Hematopoietic multipotent progenitor cell (in vitro differentiated cells): ENCODE results near the gene HECW1. TPM values are rescaled to one million over a fixed set of nuclear protein-coding genes. Genes with fewer than 3 reads are reported as not detected.
A peak's percentile ranks its signal among the peaks of the same experiment; 100 is the strongest.

Source experiments
- DNase-seq, 3 donors: peaks; one replicate each; pipeline ENCODE4 v3.0.0-alpha.2; 2011 to 2015; ENCODE audit warnings: low read depth in 2 of 3, low spot score in 2 of 3
- total RNA-seq: library from RNA; depleted of rRNA; stranded (reverse); fragments of >200 nt; gene quantifications from one replicate; pipeline ENCODE4 v1.2.3, GENCODE V29; 2012

The HECW1 gene
- total RNA-seq, 1 donor = not detected

DNA sequence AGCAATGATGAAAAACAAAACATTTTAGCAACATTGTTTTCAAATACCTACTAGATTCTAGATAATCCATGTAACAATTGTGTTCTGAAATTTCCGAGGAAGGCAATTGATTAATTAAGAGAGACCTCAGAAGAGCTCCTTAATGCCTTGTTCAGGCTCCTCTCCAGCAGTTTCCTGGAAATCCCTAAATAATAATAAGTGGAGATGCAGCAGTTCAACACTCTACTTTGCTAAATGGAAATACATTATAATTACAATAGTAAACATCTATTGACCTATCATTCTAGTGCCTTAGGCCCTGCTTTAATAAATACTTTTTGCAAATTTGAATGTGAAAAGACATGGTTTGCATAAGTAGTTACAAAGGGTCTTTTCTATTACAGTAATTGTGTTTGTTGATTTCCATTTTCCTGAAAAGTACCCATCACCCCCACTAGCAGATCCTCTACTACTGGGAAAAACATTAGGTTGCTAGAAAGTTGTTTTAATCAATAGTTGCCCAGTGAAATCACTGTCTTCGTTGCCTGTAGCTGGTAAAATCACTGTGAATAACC, 283.8 kb downstream of the HECW1 start:
- DNase-seq = no peak

DNA sequence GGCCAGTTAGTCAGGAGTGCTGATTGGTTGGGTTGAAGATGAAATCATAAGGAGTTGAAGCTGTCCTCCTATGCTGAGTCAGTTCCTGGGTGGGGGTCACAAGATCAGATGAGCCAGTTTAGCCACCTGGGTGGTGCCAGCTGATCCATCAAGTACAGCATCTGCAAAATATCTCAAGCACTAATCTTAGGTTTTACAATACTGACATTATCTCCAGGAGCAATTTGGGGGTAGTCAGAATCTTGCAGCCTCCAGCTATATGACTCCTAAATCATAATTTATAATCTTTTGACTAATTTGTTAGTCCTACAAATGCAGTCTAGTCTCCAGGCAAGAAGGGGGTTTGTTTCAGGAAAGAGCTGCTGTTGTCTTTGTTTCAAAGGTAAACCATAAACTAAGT, 286.4 kb downstream of the HECW1 start:
- no peak for DNase-seq

DNA sequence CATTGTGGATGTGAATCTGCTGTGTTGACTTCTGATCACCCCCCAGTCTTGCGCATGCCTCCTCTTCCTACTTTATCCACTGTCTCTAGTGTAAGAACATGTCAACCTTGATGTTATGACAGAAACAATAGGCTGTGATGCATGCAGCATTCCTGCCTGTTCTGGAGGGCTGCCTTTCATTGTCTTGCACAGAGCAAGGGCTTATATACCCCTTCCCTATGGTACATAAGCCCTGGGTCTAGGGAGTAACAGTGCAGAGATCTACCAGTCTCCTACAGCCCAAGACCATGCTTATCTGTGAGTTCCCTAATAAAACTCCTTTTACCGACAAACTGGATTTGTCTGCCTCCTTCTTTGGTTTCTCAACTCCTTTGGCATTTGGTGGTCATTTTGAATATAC, 293.5 kb downstream of the HECW1 start:
- DNase-seq = no peak

DNA sequence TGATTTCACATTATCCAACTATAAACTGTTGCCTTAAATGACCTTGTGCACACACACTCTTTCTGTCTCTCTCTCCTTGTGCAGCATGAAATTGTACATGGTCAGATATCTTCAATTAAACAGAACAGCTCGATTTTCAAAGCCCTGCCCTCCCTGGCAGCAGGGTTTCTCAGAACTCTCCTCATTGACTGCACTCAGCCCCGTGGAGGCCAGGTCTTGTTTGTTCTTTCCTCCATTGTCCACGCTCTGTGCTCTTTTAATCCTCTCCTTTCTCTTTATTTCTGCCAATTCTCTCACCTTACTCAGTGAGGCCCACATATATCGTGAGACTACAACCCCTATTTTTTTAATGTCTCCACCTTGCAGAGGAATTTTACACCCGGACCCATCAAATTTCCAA, 294.5 kb downstream of the HECW1 start:
- DNase-seq = no peak

DNA sequence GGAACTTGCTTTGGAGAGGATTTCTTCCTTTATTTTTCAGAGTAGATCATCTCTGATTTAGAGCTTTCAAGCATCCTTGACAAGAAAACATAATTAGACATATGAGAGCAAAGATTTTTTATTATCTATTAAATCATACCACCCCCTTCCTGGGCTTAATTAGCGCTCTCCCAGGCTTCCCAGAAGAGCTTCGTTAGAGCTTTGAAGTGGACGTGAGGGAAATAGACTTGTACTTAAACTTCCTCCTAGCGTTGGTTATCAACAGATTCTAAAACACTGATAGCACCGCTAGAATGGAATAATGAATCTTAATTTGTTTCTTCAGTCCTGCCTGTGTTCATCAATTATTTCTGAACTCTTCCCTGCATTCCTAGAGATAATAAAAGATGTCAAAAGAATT, 296.5 kb downstream of the HECW1 start:
- no peak for DNase-seq

DNA sequence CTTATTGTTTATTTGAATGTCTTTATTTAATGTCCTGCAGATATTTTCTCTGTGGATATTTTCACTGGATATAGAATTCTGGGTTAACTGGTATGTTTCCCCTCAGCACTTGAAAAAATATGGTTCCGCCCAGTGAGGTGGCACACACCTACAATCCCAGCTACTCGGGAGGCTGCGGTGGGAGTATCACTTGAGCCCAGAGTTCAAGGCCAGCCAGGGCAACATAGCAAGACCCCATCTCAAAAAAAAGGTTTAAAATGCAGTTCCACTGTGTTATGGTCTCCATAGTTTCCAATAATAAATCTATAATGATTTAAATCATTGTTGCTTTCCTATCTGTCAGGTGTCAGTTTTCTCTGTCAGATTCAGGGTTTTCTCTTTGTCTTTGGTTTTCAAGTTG, 305.0 kb downstream of the HECW1 start:
- DNase-seq = no peak

DNA sequence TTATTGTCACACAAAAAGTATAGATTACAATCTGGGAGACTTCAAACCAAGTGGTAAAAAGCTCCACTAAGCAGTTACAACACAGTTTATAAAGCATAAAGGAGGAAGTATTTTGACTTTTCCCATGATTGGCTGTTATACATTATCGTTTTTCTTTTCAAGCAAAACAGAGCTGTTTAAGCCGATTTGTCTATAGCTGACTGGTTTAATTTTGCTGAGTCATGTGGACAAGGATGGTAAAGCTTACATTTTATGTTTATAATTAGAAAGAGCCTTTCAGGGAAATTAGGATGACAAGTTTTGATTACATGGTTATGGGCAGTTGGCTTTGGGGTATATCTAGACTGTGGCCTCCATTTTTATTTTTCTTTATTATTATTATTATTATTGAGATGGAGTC, 318.0 kb downstream of the HECW1 start:
- peak in 1 of 3 donors; percentile 24 for DNase-seq

DNA sequence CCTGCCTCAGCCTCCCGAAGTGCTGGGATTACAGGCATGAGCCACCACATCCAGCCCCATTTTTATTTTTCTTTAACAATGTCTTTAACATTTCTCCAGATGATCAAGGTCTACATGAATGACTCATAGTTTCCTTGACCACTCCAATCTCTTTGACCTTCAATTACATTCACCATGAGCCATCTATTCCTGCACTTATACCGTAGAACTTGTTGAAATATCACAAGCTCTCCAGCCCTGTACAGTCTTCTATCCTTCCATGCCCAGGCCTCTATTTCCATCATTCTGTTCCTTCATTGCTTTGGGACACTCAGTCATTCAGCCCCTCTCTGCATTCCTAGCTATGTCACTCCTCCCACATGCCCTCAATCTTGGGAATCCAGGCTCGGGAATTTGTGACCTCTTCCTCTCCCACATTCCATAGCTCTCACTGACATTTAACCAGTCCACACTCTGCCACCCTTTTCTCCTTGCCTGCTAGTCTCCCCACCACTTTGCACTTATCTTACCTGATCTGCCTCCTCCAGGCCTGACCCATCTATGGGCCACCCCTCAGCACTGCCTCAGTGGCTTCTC, 318.7 kb downstream of the HECW1 start:
- no peak for DNase-seq

DNA sequence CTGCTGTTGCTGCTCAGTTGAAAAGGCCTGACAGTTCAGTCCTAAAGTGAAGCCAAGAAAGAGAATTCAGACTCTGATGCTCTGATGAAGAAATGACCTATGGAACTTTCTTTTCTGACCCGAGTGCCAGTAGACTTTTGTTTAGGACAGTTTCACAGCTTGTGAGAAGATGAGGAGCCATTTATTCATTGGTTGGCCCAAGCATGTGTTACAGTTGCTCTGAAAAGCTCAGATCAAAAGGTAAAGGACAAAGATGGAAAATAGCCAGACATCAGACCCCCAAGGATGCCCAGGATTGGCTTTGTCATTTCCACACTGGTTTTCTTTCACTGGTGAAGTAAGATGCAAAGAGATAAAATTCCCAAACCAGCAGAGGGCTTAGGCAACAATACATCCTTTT, 321.2 kb downstream of the HECW1 start:
- DNase-seq = no peak

DNA sequence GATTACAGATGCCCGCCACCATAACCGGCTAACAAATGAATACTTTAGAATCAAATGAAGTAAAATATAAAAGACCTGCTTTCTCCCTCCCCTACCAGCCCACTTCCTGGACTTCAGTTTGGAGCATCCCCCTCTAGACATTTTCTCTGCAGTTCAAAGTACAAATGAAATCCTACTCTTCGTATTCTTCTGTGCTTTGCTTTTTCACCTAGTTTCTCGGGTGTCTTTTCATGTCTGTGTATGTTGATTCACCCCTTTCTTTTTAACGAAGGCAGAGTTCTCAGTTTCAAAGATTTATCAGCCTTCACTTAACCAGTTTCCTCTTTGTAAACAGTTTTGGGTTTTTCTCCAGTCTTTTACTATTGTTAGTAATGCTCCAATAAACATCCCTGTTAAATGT, 324.6 kb downstream of the HECW1 start:
- DNase-seq = no peak

DNA sequence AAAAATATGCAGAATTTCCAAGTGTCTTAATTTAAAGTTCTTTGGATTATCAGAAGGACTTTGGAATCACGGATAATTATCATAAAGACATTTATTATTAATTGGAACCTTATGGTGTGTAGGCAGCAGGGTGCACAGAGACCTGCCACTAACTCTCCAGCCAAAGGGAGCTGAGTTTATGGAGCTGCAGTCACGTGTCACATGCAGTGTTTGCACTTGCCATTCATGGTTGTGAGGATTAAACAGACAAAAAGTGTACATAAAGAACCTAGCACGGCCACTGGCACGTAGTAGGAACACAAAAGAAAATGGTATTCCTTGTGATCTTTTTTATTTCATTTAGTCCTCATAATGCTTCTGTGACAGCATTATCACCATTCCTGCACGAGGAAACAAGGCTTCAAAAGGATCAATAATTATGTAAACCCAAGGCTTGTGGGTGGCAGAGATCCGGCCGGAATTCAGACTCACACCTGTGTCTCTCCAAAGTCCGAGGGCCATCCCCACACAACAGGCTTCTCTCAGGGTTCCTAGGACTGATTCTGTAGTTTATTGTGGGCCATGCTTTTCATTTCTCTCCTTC, 326.5 kb downstream of the HECW1 start:
- DNase-seq = no peak

DNA sequence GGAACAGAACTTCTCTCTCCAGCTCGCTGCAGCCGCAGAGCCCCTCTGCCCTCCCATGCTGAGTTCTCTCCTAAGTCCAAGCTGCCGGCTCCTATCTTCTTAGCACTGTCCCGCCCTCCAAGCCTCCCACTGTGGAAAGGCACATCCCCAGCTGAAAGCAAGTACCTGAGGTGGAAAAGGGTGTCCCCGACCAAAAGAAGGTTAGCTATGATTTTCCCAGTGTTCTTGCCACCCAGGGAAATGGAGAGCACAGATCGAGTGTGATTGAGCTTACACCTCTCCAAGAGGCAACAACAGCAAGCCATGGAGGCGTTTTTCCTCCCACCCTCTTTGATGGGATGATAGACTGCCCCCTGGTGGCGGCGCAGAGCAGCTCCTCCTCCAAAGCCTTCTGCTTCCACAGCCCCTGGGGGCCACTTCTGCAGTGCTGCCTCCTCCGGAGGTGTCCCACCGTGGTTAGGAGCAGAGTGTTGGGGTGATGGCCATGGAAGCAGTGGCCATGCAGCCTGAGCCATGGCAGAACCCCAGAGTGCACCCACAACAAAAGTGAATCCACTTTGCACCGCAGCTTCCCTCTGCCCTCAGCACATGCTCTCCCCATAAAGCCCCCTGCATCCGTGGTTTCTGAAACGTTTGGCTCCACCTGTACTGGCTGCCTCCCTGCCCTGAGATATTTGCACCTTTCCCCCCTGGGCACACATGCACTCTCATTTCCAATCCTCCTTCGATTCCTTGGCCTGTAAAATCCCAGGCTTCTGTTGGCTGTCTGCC, 327.4 kb downstream of the HECW1 start:
- peak; percentile 22 to 65 (median 56) for DNase-seq

DNA sequence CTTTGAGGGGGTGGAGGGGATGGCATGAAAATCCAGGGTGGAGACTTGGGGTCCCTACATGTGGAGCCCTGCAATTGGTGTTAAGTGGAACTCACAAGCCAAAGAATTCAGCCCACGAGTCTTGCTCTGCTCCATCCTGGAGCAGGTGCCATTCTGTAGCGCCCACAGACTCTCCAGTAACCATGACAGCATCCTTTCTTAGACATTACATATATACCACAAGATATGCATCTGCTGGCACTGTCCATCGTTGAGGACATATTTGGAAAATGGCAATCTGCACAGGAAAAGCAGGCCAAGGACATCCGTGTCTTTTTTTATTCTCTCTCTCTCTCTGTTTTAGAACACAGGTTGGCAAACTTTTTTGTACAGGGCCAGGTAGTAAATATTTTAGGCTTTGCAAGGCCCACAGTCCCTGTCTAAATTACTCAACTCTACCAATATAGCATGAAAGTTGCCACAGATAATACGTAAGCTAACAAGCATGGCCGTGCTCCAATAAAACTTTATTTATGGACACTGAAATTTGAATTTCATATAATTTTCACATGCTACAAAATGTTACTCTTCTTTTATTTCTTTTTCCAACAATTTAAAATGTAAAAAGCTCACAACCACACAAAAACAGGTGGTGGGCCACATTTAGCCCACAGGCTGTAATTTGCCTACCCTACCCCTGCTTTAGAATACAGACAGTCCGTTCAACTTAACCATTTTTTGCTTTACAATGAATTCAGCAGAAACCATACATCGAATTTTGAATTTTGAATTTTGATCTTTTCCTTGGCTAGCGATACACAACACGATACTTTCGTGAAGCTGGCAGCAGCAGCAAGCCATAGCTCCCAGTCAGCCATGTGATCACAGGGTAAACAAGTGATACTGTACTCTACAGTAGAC, 329.0 kb downstream of the HECW1 start:
- no peak for DNase-seq

DNA sequence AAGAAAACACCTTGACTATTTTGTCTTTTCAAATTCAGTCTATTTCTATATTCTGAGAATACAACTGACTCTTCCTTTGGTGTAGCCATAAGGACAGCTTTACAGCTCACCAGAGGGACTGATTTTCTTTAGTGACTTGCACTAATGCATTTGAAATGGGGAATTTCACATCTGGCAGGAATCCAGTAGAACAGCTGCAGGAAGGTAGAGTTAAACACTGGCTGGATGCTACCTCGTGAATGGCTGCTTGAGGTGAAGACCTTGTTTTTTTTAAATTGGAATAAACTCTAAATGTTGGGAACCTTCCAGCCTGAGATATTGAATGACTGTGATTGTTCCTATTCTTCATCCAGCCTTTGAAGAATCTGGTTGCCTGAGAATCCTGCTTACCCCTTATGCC, 330.9 kb downstream of the HECW1 start:
- peak in 2 of 3 donors; percentile 13 to 55 for DNase-seq

DNA sequence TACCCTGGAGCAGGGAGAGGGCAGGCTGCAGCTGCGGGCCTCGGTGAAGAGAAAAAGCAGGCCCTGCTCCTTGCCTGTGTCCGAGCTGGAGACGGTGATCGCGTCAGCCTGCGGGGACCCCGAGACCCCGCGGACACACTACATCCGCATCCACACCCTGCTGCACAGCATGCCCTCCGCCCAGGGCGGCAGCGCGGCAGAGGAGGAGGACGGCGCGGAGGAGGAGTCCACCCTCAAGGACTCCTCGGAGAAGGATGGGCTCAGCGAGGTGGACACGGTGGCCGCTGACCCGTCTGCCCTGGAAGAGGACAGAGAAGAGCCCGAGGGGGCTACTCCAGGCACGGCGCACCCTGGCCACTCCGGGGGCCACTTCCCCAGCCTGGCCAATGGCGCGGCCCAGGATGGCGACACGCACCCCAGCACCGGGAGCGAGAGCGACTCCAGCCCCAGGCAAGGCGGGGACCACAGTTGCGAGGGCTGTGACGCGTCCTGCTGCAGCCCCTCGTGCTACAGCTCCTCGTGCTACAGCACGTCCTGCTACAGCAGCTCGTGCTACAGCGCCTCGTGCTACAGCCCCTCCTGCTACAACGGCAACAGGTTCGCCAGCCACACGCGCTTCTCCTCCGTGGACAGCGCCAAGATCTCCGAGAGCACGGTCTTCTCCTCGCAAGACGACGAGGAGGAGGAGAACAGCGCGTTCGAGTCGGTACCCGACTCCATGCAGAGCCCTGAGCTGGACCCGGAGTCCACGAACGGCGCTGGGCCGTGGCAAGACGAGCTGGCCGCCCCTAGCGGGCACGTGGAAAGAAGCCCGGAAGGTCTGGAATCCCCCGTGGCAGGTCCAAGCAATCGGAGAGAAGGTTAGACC, 332.5 kb downstream of the HECW1 start:
- no peak for DNase-seq

DNA sequence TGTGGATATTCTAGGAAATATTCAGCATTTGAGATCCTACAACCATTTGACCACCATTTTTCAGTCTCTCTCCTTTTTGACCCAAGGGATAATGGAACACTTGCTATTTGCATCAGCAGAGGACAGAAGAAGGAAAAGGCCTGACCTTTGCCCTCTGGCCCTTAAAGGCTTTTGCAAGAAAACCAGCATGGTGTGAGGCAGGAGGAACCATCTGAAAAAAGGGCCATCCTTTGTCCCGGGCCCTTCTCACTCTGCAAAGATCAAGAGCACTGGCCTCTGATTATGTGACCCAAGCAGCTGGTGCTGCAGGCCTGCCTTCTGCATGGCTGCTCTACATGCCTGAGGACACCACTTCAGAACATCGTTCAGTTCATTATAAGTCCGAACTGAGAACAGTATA, 337.1 kb downstream of the HECW1 start:
- no peak for DNase-seq

DNA sequence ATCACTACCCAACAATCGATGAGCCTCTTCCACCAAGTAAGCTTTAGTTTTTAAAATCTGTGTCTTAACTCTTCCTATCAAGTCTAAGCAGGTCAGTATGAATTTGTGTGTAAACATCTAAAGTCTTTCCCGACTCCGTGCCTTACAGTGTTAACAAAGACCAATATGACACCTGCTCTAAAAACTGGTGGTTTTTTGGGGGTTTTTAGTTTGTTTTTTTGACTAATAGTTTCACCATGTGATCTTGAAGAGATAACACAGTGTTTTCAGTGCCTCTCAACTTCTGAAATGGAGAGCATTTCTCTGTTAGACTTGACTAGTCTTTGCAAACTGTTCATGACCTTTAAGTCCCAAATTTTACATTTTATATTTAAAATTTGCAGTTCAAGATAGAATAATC, 338.4 kb downstream of the HECW1 start:
- no peak for DNase-seq

DNA sequence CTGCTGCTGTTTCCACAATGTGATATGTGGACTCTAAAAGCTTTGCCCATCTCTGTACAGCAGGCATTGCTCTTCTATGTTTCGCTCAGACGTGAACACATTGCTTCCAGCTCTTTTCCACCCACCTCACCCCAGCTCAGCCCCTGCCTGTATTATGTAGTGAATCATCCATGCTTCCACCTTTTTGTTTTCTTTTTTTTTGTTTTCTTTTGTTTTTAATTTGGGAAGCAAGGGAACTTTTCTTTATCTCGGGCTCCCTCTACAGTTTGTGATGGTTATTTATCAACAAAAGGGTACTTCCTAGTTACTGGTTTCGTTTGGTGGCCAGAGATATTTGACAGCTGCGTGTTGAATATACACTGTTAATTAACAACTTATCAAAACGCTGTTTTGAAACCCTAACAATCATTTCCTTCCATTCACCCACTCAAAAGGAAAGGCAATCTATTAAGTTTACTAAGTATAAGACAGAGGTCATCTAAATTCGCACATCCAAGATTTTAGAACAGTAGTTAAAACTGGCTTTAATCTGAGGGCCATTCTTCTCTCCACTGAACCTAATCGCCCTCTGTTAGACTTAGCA, 342.6 kb downstream of the HECW1 start:
- peak in 2 of 3 donors; percentile 39 to 68 for DNase-seq

DNA sequence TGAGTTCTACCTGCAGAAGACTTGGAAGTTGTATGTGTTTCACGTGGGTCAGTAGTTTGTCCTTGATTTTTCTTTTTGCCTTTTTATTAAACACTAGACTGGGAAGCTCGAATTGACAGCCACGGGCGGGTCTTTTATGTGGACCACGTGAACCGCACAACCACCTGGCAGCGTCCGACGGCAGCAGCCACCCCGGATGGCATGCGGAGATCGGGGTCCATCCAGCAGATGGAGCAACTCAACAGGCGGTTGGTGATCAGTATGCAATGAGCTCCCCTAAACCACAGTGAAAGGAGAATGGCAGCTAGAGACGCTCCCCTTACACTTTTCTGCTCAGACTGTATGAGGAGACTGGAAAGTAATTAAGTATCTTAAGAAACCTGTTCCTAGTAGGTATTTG, 343.8 kb downstream of the HECW1 start:
- no peak for DNase-seq
